Activated naive CD4-positive, alpha-beta T cell treated with anti-CD3 and anti-CD28 coated beads, Interleukin-2, amount 10 ng/mL, durations not matched to agents 7 days and 5 days (primary cell): ENCODE data around the gene CCDC183.
"Not testable (repeated sequence)": the region's sequence is repeated elsewhere in the genome, so short reads cannot be mapped to it uniquely, and the experiment has no call there.

Source experiments
- CTCF ChIA-PET: fragments of 350-600 bp; sonication (Branson Sonifier 250); formaldehyde crosslinking; loops from one replicate; lab custom pipeline; 2021; ENCODE audit warnings: antibody characterized with exemption; lab: Charles Lee
- DNase-seq: peaks from one replicate; pipeline ENCODE4 v3.0.0-alpha.2; 2020
- H3K27ac Mint-ChIP-seq: one replicate; pipeline ENCODE4 v1.8.0; 2021; ENCODE audit warnings: mild to moderate bottlenecking, moderate library complexity, mixed read lengths
- H3K27me3 Mint-ChIP-seq: one replicate; pipeline ENCODE4 v1.8.0; 2021; ENCODE audit warnings: mild to moderate bottlenecking, mixed read lengths
- H3K36me3 Mint-ChIP-seq: one replicate; pipeline ENCODE4 v1.8.0; 2021; ENCODE audit warnings: mixed read lengths
- H3K4me1 Mint-ChIP-seq: one replicate; pipeline ENCODE4 v1.8.0; 2021; ENCODE audit warnings: mixed read lengths
- H3K4me3 Mint-ChIP-seq: one replicate; pipeline ENCODE4 v1.8.0; 2021; ENCODE audit warnings: mild to moderate bottlenecking, moderate library complexity, mixed read lengths
- H3K9me3 Mint-ChIP-seq: one replicate; pipeline ENCODE4 v1.8.0; 2021; ENCODE audit warnings: mixed read lengths

The CCDC183 gene

DNA sequence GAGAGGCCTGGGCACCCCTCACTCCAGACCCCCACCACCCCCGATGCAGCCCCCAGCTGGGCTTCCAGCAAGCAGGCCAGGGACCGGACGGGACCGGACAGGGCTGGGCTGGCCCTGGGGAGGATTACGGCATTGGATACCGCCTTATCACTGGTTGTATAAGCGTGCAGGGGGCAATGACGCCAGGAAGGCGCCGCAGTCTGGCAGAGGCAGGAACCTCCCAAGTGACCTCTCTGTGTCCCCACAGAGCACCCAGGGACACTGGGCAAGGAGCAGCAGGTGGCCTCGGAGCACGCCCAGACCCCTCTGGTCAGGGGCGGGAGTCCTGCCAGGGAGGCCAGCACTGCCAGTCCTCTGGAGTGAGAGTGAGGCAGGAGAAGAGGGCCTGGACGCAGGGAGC is 31.1 kb upstream of the CCDC183 start:
- Mint-ChIP-seq H3K4me3 (no peak overlapping the region), H3K27ac (no peak overlapping the region), H3K36me3 (no peaks in the 10 kb centered on the region), H3K27me3 (peaks cover 59% of the 10 kb centered on the region), H3K4me1 (peaks cover 9% of the 10 kb centered on the region), H3K9me3 (no peaks in the 10 kb centered on the region)
- CTCF ChIA-PET, result interaction anchor here (2.1 kb wide), 1 partner anchor 13 kb away, joined by 7 read pairs; no protein-coding TSS in a partner anchor
- DNase-seq, result no peak

GRCh38 chr9:136765745-136766409 is 30.3 kb upstream of the CCDC183 start:
- H3K27me3 Mint-ChIP-seq, result peaks cover 61% of the 10 kb centered on the region
- not testable (repeated sequence) for H3K36me3 Mint-ChIP-seq, H3K27ac Mint-ChIP-seq, H3K4me1 Mint-ChIP-seq, DNase-seq, H3K4me3 Mint-ChIP-seq, H3K9me3 Mint-ChIP-seq
- CTCF ChIA-PET, result interaction anchor here (0.9 to 1.6 kb wide), 5 partner anchors 12 to 330 kb away, joined by 3 to 8 read pairs (median 4); no protein-coding TSS in a partner anchor

DNA sequence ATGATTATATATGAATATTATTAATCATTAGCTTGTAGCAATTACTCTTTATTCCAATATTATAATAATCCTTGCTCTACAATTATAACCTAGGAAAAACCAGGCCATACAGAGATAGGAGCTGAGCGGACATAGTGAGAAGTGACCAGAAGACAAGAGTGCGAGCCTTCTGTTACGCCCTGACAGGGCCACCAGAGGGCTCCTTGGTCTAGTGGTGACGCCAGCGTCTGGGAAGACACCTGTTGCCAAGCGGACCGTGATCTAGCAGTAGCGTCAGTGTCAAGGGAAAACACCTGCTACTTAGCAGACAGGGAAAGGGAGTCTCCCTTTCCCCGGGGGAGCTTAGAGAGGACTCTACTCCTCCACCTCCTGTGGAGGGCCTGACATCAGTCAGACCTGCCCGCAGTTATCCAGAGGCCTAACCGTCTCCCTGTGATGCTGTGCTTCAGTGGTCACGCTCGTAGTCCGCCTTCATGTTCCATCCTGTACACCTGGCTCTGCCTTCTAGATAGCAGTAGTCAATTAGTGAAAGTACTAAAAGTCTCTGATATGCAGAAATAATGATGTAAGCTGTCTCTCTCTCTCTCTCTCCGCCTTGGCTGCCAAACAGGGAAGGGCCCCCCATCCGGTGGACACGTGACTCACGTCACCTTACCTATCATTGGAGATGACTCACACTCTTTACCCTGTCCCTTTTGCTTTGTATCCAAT is 29.6 kb upstream of the CCDC183 start:
- H3K27me3 Mint-ChIP-seq, result peaks cover 60% of the 10 kb centered on the region
- peak; percentile 68 for DNase-seq
- not testable (repeated sequence) for H3K36me3 Mint-ChIP-seq, H3K4me1 Mint-ChIP-seq, H3K4me3 Mint-ChIP-seq, H3K9me3 Mint-ChIP-seq
- CTCF ChIA-PET, result interaction anchor here (0.9 to 1.8 kb wide), 6 partner anchors 11 to 329 kb away, joined by 3 to 8 read pairs (median 4); no protein-coding TSS in a partner anchor
- H3K27ac Mint-ChIP-seq, result peak overlapping the region; percentile 6

DNA sequence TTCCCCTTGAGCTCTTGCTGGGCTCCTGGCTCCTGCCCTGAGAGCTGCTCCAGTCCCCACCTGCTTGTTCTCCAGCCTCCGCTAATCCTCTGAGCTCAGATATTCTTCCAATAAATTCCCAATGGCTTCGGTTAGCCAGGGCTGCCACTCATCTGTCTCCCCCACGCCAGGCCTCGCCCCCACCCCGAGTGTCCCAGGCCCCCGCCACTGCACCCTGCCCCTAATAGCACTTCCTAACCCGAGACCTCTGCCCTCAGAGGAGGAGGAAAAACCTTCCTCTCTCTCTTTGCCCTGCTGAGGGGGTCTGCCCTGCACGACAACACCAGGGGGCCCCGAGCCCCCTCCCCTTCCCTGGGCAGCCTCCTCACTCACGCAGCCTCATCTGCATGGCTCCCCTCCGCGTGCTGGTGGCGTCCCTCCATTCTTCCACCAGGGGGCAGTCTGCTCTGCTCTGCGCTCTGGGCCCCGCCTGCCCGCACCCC is 26.4 kb upstream of the CCDC183 start:
- Mint-ChIP-seq H3K36me3 (no peaks in the 10 kb centered on the region), H3K27ac (no peak overlapping the region), H3K4me1 (peaks cover 13% of the 10 kb centered on the region), H3K9me3 (peaks cover 11% of the 10 kb centered on the region), H3K27me3 (peaks cover 59% of the 10 kb centered on the region), H3K4me3 (no peak overlapping the region)
- peak; percentile 70 for DNase-seq
- CTCF ChIA-PET, result interaction anchor here (0.7 to 2.8 kb wide), 6 partner anchors 9 to 265 kb away, joined by 3 to 20 read pairs (median 4); no protein-coding TSS in a partner anchor

- Mint-ChIP-seq H3K4me1 (peaks cover 6% of the 10 kb centered on the region), H3K27me3 (peaks cover 55% of the 10 kb centered on the region), H3K27ac (no peak overlapping the region)
Measured at GRCh38 chr9:136771907-136772415, 24.2 kb upstream of the CCDC183 start.

DNA sequence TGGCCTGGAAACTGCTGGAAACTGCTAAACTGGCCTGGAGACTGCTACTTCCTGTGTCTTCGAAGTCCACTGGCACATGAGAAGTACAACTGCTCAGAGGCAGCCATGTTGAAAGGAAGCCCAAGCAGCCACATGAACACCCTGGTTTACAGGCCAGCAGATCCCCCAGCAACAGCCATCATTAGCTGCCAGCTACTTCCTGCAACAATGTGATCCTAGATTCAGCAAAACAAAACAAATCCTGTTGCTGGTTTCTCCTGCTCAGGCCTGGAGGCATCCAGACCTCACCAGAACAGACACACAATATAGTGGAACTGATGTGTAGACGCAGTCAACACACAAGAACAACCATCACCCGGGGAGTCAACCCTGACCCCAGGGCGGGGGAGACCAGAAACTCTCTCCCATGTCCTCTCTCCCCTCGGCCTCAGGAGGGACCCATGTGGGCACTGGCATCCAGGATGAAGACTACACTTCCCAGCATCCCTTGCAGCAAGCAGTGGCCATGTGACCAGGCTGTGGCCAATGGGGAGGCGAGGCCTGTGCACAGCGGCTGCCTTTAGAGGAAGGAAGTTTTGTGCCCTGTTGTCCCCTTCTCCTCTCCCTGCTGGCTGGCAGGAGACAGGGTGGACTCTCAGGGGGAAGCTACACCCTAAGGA is 22.6 kb upstream of the CCDC183 start:
- H3K4me3 Mint-ChIP-seq, result no peak overlapping the region
- H3K36me3 Mint-ChIP-seq, result no peaks in the 10 kb centered on the region
- CTCF ChIA-PET, result no interaction called here
- H3K9me3 Mint-ChIP-seq, result peaks cover 11% of the 10 kb centered on the region
- H3K4me1 Mint-ChIP-seq, result peaks cover 4% of the 10 kb centered on the region
- H3K27me3 Mint-ChIP-seq, result peaks cover 50% of the 10 kb centered on the region
- H3K27ac Mint-ChIP-seq, result no peak overlapping the region
- DNase-seq, result peak; percentile 42

More at GRCh38 chr9:136771907-136772415, 24.2 kb upstream of the CCDC183 start:
- Mint-ChIP-seq H3K9me3 (peaks cover 11% of the 10 kb centered on the region), H3K4me3 (no peak overlapping the region), H3K36me3 (no peaks in the 10 kb centered on the region)
- no peak for DNase-seq
- CTCF ChIA-PET, result interaction anchor here (2.1 to 2.5 kb wide), 2 partner anchors 16 to 263 kb away, joined by 5 to 8 read pairs; no protein-coding TSS in a partner anchor

DNA sequence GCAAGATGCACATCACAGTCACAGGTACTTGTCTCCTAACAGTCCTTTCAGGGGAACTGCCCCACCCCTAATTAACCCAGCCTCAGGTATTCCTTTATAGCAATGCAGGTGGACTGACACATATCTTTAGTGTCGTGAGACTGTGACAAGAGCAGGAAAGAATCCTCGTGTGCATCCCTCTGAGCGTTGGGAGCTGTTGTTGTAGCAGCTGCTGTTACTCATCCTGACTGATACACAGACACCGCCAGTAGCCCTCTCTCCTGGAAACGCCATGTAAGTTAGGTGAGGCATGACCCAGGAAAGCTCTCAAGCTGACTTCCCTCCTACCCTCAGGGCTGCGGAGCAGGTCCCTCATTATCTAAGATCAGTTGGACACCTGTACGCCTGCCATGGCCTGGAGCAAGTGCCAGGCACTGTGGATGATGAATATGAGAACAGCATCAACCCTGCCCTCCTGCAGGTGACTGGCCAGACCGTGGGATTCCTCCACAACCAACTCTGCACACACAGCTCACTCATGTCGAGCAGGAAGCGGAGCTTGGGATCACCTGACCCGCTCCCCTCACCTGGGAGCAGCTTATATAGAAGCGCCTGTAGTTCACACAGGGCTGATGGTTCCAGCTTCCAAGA is 21.6 kb upstream of the CCDC183 start:
- no peak overlapping the region for H3K4me3 Mint-ChIP-seq
- CTCF ChIA-PET, result interaction anchor here (1.1 to 1.3 kb wide), 2 partner anchors 13 to 14 kb away, joined by 3 read pairs; no protein-coding TSS in a partner anchor
- H3K36me3 Mint-ChIP-seq, result no peaks in the 10 kb centered on the region
- H3K4me1 Mint-ChIP-seq, result peaks cover 4% of the 10 kb centered on the region
- DNase-seq, result no peak
- H3K27ac Mint-ChIP-seq, result no peak overlapping the region
- peaks cover 56% of the 10 kb centered on the region for H3K27me3 Mint-ChIP-seq
- H3K9me3 Mint-ChIP-seq, result peaks cover 11% of the 10 kb centered on the region

DNA sequence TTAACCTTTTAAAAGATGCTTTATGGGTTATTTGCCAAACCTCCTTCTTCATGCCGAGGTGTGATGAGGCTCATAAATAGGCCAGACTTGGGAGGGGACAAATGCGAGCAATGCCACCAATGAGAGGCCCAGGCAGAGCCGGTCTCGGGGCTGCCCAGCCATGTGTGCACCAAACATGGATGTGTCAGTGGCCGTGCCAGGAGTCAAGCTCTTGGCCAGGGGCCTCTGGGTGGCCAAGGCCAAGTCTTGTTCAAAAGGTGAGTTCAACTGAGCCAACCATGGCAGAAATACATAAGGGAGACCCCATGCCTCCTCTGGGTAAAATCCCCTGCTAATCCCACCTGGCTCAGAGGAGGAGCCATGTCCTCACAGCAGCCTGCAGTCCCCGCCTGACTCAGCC is 20.9 kb upstream of the CCDC183 start:
- CTCF ChIA-PET, result interaction anchor here (0.9 to 1.3 kb wide), 3 partner anchors 12 to 15 kb away, joined by 3 read pairs; no protein-coding TSS in a partner anchor
- H3K4me1 Mint-ChIP-seq, result peaks cover 4% of the 10 kb centered on the region
- no peak for DNase-seq
- no peak overlapping the region for H3K27ac Mint-ChIP-seq
- H3K27me3 Mint-ChIP-seq, result peaks cover 58% of the 10 kb centered on the region
- no peak overlapping the region for H3K4me3 Mint-ChIP-seq
- H3K9me3 Mint-ChIP-seq, result peaks cover 11% of the 10 kb centered on the region
- H3K36me3 Mint-ChIP-seq, result no peaks in the 10 kb centered on the region

DNA sequence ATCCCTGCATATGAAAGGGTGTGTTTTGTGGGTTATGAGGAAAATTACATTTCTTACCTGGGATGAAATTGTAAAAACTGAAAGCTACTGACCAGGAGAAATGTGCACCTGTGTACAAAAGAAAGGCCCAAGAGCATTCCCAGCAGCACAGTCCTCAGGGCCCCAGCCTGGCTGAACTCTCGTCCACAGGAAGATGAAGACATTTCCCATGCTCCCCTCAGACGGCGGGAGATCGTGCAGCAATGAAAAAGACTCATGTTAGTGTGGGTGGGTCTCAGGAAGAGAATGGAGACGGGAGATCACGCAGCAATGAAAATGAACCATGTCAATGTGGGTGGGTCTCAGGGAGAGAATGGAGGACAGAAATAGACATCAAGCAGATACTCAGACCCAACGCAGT is 19.2 kb upstream of the CCDC183 start:
- Mint-ChIP-seq H3K9me3 (peaks cover 11% of the 10 kb centered on the region), H3K27ac (no peak overlapping the region), H3K4me1 (peaks cover 4% of the 10 kb centered on the region), H3K4me3 (no peak overlapping the region), H3K36me3 (no peaks in the 10 kb centered on the region), H3K27me3 (peaks cover 53% of the 10 kb centered on the region)
- DNase-seq, result no peak
- CTCF ChIA-PET, result interaction anchor here (0.6 to 3.4 kb wide), 7 partner anchors 8 to 290 kb away, joined by 3 to 24 read pairs (median 8); partner anchors contain the start of genes LCN15 and LCN8

GRCh38 chr9:136777359-136777758 is 18.8 kb upstream of the CCDC183 start:
- Mint-ChIP-seq H3K27ac (no peak overlapping the region), H3K9me3 (peaks cover 11% of the 10 kb centered on the region), H3K36me3 (no peaks in the 10 kb centered on the region), H3K4me1 (peaks cover 4% of the 10 kb centered on the region), H3K4me3 (no peak overlapping the region), H3K27me3 (peaks cover 49% of the 10 kb centered on the region)
- CTCF ChIA-PET, result interaction anchor here (0.8 to 3.4 kb wide), 9 partner anchors 9 to 328 kb away, joined by 3 to 24 read pairs (median 7); partner anchors contain the start of genes LCN15 and LCN8
- DNase-seq, result no peak

- DNase-seq, result no peak
- no peak overlapping the region for H3K27ac Mint-ChIP-seq
- H3K36me3 Mint-ChIP-seq, result no peaks in the 10 kb centered on the region
- H3K4me1 Mint-ChIP-seq, result no peaks in the 10 kb centered on the region
- H3K27me3 Mint-ChIP-seq, result peaks cover 42% of the 10 kb centered on the region
- H3K4me3 Mint-ChIP-seq, result no peak overlapping the region
- no peaks in the 10 kb centered on the region for H3K9me3 Mint-ChIP-seq
- CTCF ChIA-PET, result interaction anchor here (1.0 to 3.4 kb wide), 3 partner anchors 11 to 267 kb away, joined by 4 to 20 read pairs (median 4); no protein-coding TSS in a partner anchor
Measured at GRCh38 chr9:136779808-136780207, 16.3 kb upstream of the CCDC183 start.

DNA sequence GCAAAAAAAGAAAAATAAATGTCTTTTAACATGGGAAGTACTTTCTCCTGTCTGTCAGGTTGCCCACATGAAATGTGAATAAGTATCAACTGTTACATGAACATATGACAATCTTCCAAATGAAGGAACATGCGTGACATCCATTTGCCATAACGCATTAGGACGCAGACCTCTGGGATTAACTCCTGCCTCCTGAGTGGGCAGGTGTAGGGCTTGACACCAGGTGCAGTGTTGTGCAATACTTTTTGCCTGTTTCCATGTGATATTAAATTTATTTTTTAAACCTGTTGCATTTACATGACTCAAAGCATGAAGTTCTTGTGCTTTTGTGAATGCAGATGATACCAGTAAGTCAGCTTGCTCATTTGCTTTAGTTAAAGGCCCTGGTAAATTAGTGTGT is 13.7 kb upstream of the CCDC183 start:
- Mint-ChIP-seq H3K4me1 (peaks cover under 1% of the 10 kb centered on the region), H3K4me3 (no peak overlapping the region), H3K27ac (no peak overlapping the region), H3K27me3 (peaks cover 36% of the 10 kb centered on the region), H3K36me3 (no peaks in the 10 kb centered on the region), H3K9me3 (no peaks in the 10 kb centered on the region)
- CTCF ChIA-PET, result no interaction called here
- DNase-seq, result no peak
